Stimulated activated CD4-positive, alpha-beta T cell treated with anti-CD3 and anti-CD28 coated beads, Interleukin-2, amount 100 ng/mL, for 48 hours (primary cell): ENCODE measurements around the gene NMNAT1.
"Not testable (repeated sequence)": the region's sequence is repeated elsewhere in the genome, so short reads cannot be mapped to it uniquely, and the experiment has no call there.

Experiments
- DNase-seq, 2 donors: peaks; one replicate each; pipeline ENCODE4 v3.0.0-alpha.2; 2020

Gene NMNAT1

DNA sequence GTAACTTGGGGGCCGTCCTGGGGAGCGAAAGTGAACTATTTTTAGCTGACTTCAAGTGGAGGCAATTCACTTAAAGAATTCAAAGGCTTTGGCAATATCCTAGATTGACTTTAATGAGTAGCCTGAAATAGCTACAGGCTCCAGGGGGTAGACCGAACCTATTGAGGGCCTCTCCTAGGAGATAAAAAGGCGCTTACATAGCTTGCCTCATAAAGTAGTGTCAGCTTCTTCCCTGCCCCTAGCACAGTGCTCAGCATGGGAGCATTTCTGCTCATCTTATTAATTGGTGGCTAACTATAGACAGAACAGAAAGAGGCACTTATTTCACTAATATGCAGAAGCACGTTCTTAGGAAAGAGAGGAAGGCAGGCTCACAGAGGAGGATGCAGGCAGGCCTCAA lies 20.9 kb upstream of the NMNAT1 start:
- DNase-seq, result no peak

GRCh38 chr1:9927259-9927658 lies 16.0 kb upstream of the NMNAT1 start:
- DNase-seq, result no peak

DNA sequence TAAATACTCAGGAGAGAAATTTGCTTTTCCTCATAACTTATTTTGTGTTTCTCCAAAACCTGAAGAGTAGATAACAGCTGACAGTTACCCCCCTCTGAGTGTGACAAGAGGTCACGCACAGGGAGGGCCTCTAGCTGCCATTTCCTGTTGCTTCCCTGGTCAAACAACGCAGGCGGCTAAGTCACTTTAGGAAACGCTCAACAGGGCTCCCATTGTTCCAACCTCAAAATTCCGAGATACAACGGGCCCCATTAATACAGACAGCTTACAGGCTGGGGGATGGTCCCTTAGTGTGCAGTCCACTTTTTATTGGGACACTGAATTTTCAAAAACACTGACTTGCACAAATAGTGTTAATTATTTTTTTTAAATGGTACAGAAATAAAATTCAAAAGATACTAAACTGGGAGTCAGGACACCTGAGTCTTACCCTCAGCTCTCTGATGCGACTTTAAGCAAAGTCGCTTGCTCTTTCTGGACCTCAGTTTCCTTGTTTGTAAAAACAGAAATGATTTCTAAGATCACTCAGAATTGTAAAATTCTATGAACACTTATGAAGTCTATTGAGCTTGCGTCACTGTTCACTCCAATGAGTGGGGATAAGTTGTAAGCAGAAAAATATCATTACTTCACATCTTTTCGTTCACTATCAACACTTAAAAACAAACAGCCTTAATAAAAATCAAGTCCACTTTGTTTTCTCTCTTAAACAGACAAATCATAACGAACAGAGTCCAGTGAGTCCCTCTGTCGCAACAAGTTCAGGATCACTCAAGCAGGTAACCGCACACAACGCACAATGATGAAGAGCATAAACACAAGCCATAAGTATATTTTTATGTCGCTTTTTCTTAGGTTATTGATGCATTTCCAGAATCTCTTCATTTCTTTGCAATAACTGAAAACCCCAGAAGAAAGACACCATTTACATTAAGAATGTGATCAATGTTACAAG lies 13.6 kb upstream of the NMNAT1 start:
- no peak for DNase-seq

DNA sequence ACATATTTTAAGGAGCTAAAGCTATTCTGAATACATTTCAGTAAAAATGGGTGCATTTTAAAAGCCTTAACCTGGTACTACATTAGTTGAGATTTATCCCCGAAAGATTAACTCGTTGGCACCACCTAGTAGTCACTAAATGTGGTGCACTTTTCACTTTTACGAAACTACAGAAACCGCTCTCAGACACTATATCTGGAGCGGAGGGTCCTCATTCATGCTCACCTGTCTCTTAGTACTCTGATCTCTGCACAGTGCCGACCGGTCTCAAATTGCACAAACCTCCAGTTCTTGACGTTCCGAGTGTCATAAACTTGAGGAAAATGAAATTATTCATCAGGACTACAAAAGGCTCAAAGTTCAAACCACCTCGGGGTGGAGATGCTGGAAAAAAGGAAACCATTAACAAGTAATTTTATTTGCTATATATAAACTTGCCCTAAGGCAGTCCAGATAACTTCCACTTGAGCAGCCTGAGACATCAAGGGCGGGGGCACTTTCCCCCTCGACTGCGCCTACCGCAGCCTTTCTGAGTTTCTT lies 806 bp upstream of the NMNAT1 start:
- no peak for DNase-seq

DNA sequence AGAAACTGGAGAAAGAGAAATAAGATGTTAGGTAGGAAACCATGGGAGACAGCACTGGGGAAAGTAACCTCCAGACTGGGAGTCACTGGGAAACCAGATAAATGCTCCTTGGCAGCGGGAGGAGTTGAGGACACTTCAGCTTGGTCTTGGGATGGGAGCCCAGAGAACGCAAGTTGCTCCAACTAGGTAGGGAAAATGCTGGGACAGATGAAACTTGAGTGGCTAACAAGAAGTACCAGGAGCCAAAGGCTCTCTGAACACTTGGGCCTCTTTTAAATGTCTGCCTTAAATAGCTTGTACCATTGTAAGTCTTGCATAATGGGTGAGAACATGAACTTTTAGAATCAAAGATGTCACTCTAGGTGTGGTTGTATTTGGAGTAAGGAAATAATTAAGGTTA lies 3.0 kb downstream of the NMNAT1 start:
- no peak for DNase-seq

DNA sequence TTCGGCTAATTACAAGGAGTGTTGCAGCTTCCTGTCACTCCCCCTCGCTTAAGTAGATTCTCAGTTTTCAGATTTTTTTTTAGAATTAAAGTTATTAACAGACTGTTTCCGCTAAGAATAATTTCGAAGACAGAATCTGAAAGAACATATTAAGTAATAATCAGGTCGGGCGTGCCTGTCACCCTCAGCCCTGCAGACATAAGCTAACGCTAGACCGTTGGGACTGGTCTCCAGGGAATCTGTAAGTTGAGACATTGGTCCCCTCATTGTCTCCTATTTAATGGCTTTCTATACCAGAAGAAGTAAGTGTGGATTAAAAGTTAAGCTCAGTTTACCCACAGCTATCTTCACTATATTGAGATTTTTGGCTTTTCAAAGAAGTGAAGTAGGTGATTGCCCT lies 14.5 kb downstream of the NMNAT1 start:
- DNase-seq, result no peak

- DNase-seq, result no peak
Measured at GRCh38 chr1:9960011-9960410, 16.7 kb downstream of the NMNAT1 start.

DNA sequence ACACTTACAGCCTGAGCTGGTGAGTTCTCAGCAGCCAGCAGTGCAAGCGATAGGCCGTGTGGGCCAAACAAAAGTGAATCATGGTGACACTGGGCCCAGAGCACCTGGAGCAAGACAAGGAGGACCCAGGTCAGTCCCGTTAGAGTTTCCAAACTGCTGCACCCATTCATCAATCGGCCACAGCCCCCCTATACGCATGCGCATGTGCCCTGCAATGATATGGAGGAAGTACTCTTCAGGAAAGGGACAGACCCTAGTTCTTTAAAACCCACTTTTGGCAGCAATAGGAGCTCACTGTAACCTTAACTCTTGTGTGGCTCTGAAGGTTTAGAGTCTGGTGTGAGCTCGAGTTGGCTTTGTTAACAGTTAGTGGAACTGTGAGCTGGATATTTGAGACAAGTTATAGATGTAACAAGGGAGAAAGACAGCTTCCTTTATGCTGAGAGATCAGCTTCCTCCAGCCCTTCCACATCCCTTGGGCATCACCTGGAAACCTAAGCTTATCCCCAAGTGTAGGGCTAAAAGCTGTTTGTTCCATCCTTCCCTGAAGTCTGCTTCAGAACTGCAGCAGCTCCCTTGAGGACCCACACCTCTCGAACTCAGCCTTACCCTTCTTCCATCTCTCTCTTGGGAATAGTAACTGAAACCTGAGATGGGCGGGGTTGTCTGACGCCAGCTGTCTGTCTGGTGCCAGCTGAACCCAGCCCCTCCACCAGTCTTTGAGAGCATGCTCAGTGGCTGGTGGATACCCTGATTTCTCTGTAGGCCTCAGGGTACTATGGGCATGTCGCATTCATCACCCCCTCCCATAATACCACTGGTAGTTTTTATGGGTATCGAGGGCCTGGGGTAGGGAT lies 17.7 kb downstream of the NMNAT1 start:
- no peak for DNase-seq

- DNase-seq, result no peak
Measured at GRCh38 chr1:9984253-9984652, 41.0 kb downstream of the NMNAT1 start.

DNA sequence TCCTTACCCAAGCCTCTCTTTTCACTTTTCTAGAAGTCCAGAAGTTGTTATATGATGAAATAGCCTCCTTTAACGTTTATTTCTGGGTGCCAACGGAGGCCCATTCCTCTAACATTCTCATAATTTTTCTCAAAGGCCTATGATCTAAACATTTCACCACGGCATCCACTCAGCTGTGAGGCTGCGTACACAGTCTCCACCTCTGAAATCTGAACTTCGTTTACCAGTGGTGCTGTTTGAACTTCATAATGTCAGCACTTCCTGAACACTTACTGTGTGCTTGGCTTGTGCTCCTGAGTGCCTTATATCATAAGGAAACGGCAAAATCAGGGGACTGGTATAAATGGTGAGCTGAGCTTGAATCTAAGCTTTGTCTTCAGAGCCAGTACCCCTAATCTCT lies 41.7 kb downstream of the NMNAT1 start:
- no peak for DNase-seq

GRCh38 chr1:9989773-9990172 lies 46.5 kb downstream of the NMNAT1 start:
- no peak for DNase-seq

GRCh38 chr1:9990944-9991343 lies 47.7 kb downstream of the NMNAT1 start:
- no peak for DNase-seq

DNA sequence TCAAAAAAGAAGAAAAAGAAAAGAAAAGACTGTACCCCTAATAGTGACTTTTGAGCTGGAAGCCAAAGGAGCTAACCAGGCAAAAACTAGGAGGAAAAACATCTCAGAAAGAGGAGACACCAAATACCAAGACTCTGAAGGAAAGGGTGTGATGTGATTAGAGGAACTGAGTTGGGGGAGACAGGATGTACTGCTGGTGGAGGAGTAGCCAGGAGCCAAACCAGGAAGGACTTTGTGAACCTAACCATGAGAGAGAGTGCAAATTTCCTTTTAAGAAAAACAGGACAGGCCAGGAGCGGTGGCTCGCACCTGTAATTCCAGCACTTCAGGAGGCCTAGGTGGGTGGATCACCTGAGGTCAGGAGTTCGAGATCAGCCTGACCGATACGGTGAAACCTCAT lies 49.6 kb downstream of the NMNAT1 start:
- DNase-seq, result no peak

DNA sequence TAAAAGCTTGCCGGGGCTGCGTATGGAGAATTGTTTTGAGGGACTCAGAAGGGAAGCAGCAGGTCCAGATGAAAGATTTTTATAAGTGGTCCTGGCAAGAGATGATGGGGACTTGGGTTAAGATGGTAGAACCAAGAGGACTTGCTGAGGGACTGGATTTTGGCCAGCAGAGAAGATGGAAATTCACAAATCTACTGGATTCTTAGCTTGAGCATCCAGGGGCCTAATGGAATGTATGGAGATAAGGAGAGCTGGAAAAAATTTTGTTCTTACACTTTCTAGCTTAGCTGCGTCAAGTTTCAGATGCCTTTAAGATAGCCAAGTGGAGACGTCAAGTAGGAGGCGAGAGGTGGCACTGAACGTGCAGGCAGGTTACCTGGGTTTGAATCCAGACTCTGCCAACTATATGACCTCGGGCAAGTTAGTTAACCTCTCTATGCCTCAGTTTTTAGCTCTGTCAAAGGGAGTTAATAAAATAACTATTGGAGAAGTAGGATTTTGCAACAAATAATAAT lies 50.3 kb downstream of the NMNAT1 start:
- no peak for DNase-seq

DNA sequence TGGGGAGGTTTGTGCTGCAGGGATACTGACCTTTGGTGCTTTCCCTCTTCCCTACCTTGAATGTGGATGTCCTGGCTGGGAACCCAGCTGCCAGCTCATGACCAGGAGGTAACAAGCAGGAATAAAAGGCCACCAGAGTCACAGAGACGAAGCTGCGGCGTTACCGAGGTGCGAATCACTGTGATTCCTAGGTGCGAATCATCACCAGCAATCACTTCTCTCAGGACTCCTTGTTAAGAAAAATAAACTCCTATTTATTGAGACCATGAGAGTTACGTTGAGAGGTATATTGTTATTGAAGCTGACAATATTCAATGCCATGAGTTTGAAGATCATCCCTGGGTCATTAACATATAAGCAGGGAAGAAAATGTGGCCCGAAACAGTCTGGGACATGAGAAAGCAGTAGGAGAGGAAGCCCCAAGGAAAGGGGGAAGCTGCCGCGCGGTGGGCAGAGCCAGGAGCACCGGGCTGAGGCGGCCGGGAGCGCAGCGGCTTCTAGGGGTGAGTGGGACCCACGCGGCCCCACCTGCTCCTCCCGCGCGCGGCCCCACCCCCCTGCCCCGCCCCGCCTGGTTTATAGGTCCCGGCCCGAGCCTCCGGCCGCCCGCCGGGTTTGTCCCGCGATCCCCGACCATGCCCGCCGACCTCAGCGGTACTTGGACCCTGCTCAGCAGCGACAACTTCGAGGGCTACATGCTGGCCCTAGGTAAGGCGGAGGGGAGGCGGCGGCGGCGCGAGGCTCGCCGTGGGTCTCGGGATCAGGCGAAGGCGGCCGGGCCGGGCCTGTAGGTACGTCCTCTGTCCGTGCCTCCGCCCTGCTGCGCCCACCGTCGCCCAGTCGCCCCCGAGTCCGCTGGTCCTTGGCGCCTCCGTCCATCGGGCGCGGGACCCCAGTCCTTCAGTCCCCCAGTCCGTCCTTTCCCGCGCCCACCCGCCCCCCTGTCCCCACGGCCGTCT lies 53.6 kb downstream of the NMNAT1 start, which contains the start of gene RBP7:
Gene RBP7, plus strand, starts transcription at position 605 of the 959 bp plus-strand sequence. Its CDS starts 31 bp downstream, at position 636.
- DNase-seq, result no peak

DNA sequence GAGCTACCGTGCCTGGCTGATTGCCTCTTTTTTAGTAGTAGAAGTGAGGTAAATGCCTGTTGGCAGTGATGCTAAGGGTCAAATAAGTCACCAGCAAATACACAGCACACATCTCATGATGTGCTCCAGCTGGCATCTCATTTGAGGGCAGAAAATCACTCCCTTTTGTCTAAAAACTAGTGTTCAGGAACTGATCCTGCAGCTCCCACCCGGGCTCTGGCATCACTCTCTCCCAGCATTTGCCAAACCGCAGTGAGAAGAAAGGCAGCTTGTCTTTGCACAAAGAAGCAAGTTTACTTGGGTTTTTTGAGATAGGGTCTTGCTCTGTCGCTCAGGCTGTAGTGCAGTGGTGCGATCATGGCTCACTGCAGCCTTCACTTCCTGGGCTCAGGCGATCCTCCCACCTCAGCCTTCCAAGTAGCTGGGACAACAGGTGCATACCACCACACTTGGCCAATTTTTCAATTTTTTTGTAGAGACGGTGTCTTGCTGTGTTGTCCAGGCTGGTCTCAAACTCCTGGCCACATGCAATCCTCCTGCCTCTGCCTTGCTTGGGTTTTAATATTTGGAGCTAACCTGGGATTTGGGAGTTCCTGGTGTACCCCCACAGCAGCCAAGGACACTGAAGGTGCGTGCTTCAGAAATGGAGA lies 57.9 kb downstream of the NMNAT1 start:
- no peak for DNase-seq

GRCh38 chr1:10005248-10005647 lies 62.0 kb downstream of the NMNAT1 start:
- not testable (repeated sequence) for DNase-seq

DNA sequence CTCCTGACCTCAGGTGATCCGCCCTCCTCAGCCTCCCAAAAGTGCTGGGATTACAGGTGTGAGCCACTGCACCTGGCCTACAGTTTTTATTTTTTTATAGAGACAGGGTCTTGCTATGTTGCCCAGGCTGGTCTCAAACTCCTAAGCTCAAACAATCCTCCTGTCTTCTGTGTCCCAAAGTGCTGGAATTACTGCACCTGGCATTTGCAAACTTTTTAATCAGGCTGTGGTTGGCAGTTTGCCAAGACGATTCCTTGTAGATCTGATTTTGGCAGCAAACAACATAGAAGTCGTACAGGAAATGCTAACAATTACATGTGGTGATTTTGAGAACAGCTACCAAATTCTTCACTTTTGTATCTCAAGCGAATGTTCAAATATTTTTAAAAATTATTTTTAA lies 63.9 kb downstream of the NMNAT1 start:
- no peak for DNase-seq

DNA sequence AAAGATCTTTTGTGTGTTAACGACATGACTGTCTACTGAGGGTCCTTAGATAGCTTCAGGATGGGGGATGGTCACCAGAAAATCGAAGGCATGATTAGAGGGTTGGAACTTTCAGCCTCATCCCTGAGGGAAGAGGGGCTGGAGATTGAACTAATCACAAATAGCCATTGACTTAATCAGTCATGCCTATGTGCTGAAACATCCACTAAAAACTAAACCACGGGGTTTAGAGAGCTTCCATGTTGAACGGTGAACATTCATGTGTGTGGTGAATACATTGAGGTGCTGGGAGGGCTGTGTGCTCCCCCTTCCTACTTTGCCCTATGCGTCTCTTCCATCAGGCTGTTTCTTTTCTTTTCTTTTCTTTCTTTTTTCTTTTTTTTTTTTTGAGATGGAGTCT lies 70.7 kb downstream of the NMNAT1 start:
- DNase-seq, result no peak

DNA sequence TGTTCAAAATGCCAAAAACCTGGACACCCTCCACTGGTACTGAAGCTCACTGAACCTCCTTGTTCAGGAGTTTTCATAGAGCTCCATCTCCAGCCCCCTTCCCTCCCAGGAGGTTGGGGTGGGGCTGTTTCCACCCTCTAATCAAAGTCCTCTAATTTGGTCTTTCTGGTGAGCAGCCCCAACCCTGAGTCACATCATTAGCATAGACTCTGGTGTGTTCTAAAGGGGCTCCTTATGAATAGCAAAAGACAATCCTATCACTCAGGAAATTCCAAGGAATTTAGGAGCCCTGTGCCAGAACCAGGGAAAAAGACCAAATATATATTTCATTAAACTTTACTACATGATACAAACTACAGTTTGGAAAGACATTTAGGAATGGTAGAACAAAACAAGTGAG lies 76.3 kb downstream of the NMNAT1 start:
- no peak for DNase-seq

DNA sequence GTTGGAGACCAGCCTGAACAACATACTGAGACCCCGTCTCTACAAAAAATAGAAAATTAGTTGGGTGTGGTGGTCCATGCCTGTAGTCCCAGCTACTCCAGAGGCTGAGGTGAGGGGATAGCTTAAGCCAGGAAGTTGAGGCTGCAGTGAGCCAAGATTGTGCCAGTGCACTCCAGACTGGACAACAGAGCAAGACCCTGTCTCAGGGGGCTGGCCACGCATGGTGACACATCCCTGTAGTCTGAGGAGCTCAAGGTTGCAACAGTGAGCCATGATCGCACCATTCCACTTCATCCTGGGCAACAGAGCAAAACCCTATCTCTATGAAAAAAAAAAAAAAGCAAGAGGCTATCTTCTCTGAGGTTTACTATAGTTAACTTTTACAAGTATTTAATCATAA lies 76.8 kb downstream of the NMNAT1 start:
- DNase-seq, result no peak

DNA sequence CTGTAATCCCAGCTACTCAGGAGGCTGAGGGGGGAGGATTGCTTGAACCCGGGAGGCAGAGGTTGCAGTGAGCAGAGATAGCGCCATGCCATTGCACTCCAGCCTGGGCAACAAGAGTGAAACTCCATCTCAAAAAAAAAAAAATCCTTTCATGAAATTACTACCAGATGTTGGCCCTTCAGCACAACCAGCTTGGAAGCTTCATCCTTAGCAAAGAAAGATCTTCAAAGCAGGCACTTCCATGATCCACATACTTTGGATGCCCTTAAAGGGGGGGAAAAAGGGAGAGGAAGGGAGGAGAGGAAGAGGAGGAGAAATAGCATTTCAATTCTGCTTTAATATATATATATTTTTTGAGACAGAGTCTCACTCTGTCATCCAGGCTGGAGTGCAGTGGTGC lies 77.4 kb downstream of the NMNAT1 start:
- DNase-seq, result not testable (repeated sequence)
